ENCODE results near the gene TNFRSF18.
"Not testable (repeated sequence)": the region's sequence is repeated elsewhere in the genome, so short reads cannot be mapped to it uniquely, and the experiment has no call there.

Gene TNFRSF18

DNA sequence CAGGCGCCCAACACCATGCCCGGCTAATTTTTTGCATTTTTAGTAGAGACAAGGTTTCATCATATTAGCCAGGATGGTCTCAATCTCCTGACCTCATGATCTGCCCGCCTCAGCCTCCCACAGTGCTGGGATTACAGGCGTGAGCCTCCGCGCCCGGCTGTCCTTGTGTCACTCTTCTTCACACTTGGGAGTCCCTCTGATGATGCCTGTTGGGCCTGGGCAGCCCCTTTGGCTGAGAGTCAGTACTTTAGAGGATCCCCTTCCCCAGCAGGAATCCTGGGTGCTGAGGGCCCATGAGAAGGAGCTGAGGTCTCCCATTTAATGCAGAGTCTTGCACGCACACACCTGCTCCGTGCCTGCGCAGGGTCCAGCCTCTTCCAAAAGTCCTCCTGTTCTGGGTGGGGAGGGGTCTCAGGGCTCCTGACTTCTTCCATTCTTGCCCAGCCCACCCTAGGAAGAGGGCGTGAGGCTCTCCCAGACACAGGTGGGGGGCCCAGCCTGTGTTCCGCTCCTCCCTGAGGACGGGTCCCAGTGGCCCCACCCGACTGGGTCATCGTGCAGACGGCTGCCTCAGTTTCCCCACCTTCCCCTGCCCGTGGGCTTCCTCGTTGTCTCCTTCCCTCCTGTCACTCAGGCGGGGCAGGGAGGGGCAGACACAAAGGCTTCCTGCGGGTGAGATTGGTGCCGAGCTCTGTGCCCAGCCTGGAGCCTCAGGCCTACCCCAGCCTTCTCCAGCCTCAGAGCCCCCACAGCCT is 28.8 kb downstream of the TNFRSF18 start:
- DNase-seq: no peak
- H3K4me2 ChIP-seq (ENCODE audit: low read length, poor library complexity, severe bottlenecking): no peak overlapping the region
- H4K8ac ChIP-seq (ENCODE audit: low read length): no peak overlapping the region
- peaks cover 37 to 77% of the 10 kb centered on the region in 2 experiments for H3K27me3 ChIP-seq (ENCODE audit: control insufficient read depth in 1 of 2, insufficient read depth in 1 of 2, low read length in 2 of 2)
- no peaks in the 10 kb centered on the region for H3K9me3 ChIP-seq (ENCODE audit: control insufficient read depth, low read length)
- H3K27ac ChIP-seq (ENCODE audit: low read length, poor library complexity, severe bottlenecking): no peak overlapping the region
- H3K4me3 ChIP-seq (ENCODE audit: insufficient read depth in 1 of 2, low read depth in 1 of 2, low read length in 2 of 2): no peak overlapping the region
- H3K79me1 ChIP-seq (replicated peaks; ENCODE audit: low read length, poor library complexity, severe bottlenecking): no peaks in the 10 kb centered on the region
- no peak overlapping the region for H2BK120ac ChIP-seq (ENCODE audit: low read depth, low read length)
- no peak overlapping the region for H3K14ac ChIP-seq (ENCODE audit: low read length in 2 of 2)
- no peak overlapping the region for H2AK5ac ChIP-seq (ENCODE audit: low read length, severe bottlenecking)
- no peak overlapping the region for H3K9ac ChIP-seq (ENCODE audit: low read length)
- H4K91ac ChIP-seq (ENCODE audit: low read length): no peak overlapping the region
- no peak overlapping the region for H3K4ac ChIP-seq (ENCODE audit: low read depth in 1 of 2, low read length in 2 of 2)
- no peak overlapping the region for H3K23ac ChIP-seq (ENCODE audit: low read length in 2 of 2)
- H2BK12ac ChIP-seq (ENCODE audit: low read length in 2 of 2): no peak overlapping the region
- H2BK15ac ChIP-seq (ENCODE audit: low read depth, poor library complexity, severe bottlenecking): no peak overlapping the region
- no peak overlapping the region for H2BK5ac ChIP-seq (ENCODE audit: low read depth, low read length, poor library complexity, severe bottlenecking)
- peaks cover 0 to 7% of the 10 kb centered on the region in 2 experiments for H3K36me3 ChIP-seq (ENCODE audit: control insufficient read depth in 1 of 2, insufficient read depth in 2 of 2, low read depth in 1 of 2, low read length in 2 of 2)
- H3K4me1 ChIP-seq (ENCODE audit: control insufficient read depth, insufficient read depth, low read depth, low read length): peaks cover 55% of the 10 kb centered on the region
- H2AFZ ChIP-seq (ENCODE audit: low read depth, low read length): no peak overlapping the region
- H3K18ac ChIP-seq (ENCODE audit: low read depth in 1 of 2, low read length in 2 of 2): no peak overlapping the region
- WGBS: 90% methylated on average over 21 of the region's 21 CpGs

DNA sequence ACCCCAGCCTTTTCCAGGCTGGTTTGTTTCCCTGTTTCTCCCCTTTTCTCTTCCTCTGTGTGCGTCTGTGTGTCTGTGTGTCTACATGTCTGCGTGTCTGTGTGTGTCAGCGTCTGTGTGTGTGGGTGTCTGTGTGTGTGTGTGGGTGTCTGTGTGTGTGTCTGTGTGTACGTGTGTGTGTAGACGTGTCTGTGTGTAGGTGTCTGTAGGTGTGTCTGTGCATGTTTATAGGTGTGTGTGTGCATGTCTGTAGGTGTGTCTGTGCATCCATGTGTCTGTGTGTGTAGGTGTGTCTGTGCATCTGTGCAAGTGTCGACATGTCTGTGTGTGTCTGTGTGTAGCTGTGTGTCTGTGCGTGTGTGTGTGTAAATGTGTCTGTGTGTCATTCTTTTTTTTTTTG is 29.5 kb downstream of the TNFRSF18 start:
- no peak for DNase-seq
- Histone ChIP-seq H3K4ac (ENCODE audit: low read depth in 1 of 2, low read length in 2 of 2) (no peak overlapping the region), H3K14ac (ENCODE audit: low read length in 2 of 2) (peak overlapping the region in 1 of 2 experiments; percentile 89), H2BK5ac (ENCODE audit: low read depth, low read length, poor library complexity, severe bottlenecking) (no peak overlapping the region), H3K9ac (ENCODE audit: low read length) (no peak overlapping the region), H2AK5ac (ENCODE audit: low read length, severe bottlenecking) (no peak overlapping the region), H2BK120ac (ENCODE audit: low read depth, low read length) (no peak overlapping the region), H4K8ac (ENCODE audit: low read length) (no peak overlapping the region), H3K27ac (ENCODE audit: low read length, poor library complexity, severe bottlenecking) (no peak overlapping the region), H3K79me1 (replicated peaks; ENCODE audit: low read length, poor library complexity, severe bottlenecking) (no peaks in the 10 kb centered on the region), H3K9me3 (ENCODE audit: control insufficient read depth, low read length) (no peaks in the 10 kb centered on the region), H2BK15ac (ENCODE audit: low read depth, poor library complexity, severe bottlenecking) (no peak overlapping the region), H4K91ac (ENCODE audit: low read length) (no peak overlapping the region), H3K4me1 (ENCODE audit: control insufficient read depth, insufficient read depth, low read depth, low read length) (peaks cover 59% of the 10 kb centered on the region), H3K23ac (ENCODE audit: low read length in 2 of 2) (no peak overlapping the region), H3K27me3 (ENCODE audit: control insufficient read depth in 1 of 2, insufficient read depth in 1 of 2, low read length in 2 of 2) (peaks cover 37 to 76% of the 10 kb centered on the region in 2 experiments), H3K4me3 (ENCODE audit: insufficient read depth in 1 of 2, low read depth in 1 of 2, low read length in 2 of 2) (no peak overlapping the region), H3K18ac (ENCODE audit: low read depth in 1 of 2, low read length in 2 of 2) (no peak overlapping the region), H2AFZ (ENCODE audit: low read depth, low read length) (no peak overlapping the region), H2BK12ac (ENCODE audit: low read length in 2 of 2) (no peak overlapping the region), H3K36me3 (ENCODE audit: control insufficient read depth in 1 of 2, insufficient read depth in 2 of 2, low read depth in 1 of 2, low read length in 2 of 2) (peaks cover 0 to 7% of the 10 kb centered on the region in 2 experiments), H3K4me2 (ENCODE audit: low read length, poor library complexity, severe bottlenecking) (no peak overlapping the region)
- WGBS: 90% methylated on average over 6 of the region's 7 CpGs

DNA sequence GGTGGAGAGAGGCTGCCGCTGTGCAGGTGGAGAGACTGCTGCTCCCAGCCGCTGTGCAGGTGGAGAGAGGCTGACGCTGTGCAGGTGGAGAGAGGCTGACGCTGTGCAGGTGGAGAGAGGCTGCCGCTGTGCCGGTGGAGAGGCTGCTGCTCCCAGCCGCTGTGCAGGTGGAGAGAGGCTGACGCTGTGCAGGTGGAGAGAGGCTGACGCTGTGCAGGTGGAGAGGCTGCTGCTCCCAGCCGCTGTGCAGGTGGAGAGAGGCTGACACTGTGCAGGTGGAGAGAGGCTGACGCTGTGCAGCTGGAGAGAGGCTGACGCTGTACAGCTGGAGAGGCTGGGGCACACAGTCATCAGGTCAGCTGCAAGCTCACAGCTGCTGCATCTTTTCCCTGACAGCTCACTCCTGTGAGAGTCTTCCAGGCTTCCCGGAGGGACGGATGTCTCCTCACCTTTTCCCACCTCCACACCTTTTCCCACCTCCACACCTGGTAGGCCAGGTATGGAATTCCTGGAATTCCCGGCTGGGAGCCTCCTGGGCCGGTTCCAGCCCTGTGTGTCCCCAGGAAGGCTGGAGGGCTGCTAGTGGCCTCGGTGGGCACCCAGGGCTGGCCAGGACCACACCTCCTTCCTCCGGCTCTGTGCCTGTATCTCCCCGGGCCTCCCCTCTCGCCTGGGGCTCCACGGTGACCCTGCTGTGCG is 30.2 kb downstream of the TNFRSF18 start:
- H3K4me1 ChIP-seq (ENCODE audit: control insufficient read depth, insufficient read depth, low read depth, low read length): peaks cover 58% of the 10 kb centered on the region
- H3K27me3 ChIP-seq (ENCODE audit: control insufficient read depth in 1 of 2, insufficient read depth in 1 of 2, low read length in 2 of 2): peaks cover 37 to 76% of the 10 kb centered on the region in 2 experiments
- not testable (repeated sequence) for H2BK120ac ChIP-seq (ENCODE audit: low read depth, low read length); H2BK15ac ChIP-seq (ENCODE audit: low read depth, poor library complexity, severe bottlenecking); H3K36me3 ChIP-seq (ENCODE audit: control insufficient read depth in 1 of 2, insufficient read depth in 2 of 2, low read depth in 1 of 2, low read length in 2 of 2); H3K4me3 ChIP-seq (ENCODE audit: insufficient read depth in 1 of 2, low read depth in 1 of 2, low read length in 2 of 2); DNase-seq; H3K27ac ChIP-seq (ENCODE audit: low read length, poor library complexity, severe bottlenecking); H3K9ac ChIP-seq (ENCODE audit: low read length); H3K14ac ChIP-seq (ENCODE audit: low read length in 2 of 2); H3K9me3 ChIP-seq (ENCODE audit: control insufficient read depth, low read length); H2AK5ac ChIP-seq (ENCODE audit: low read length, severe bottlenecking); H3K4me2 ChIP-seq (ENCODE audit: low read length, poor library complexity, severe bottlenecking); H2AFZ ChIP-seq (ENCODE audit: low read depth, low read length); H2BK5ac ChIP-seq (ENCODE audit: low read depth, low read length, poor library complexity, severe bottlenecking); H2BK12ac ChIP-seq (ENCODE audit: low read length in 2 of 2); H4K8ac ChIP-seq (ENCODE audit: low read length); H3K23ac ChIP-seq (ENCODE audit: low read length in 2 of 2); H3K4ac ChIP-seq (ENCODE audit: low read depth in 1 of 2, low read length in 2 of 2); H3K79me1 ChIP-seq (replicated peaks; ENCODE audit: low read length, poor library complexity, severe bottlenecking); H4K91ac ChIP-seq (ENCODE audit: low read length); H3K18ac ChIP-seq (ENCODE audit: low read depth in 1 of 2, low read length in 2 of 2)
- WGBS: 66% methylated on average over 20 of the region's 22 CpGs

DNA sequence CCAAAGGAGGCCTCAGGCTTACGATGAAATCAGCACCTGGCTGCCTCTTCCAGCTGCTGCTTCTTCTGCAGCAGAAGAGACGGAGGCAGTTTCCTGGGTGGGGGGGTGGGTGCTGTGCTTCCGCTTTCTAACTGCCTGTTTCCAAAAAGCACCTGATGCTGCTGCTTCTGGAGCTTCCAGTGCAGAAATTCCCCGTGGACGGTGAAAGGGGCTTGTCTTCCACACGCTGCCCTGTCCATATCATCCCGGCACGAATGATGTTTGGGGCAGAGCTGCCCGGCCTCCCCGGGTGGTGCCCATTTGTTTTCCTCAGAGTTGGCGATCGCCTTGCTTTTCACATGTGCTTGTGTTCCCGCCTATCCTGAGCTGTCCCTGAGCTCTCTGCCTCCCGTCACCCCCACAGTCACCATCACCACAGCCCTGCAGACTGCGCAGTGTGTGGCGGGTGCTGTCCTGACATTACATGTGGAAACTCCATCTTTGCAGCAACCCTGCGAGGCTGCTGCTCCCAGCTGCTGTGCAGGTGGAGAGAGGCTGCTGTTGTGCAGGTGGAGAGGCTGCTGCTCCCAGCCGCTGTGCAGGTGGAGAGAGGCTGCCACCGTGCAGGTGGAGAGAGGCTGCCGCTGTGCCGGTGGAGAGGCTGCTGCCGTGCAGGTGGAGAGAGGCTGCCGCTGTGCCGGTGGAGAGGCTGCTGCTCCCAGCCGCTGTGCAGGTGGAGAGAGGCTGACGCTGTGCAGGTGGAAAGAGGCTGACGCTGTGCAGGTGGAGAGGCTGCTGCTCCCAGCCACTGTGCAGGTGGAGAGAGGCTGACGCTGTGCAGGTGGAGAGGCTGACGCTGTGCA is 30.9 kb downstream of the TNFRSF18 start:
- Histone ChIP-seq H4K91ac (ENCODE audit: low read length) (no peak overlapping the region), H3K27me3 (ENCODE audit: control insufficient read depth in 1 of 2, insufficient read depth in 1 of 2, low read length in 2 of 2) (peaks cover 37 to 81% of the 10 kb centered on the region in 2 experiments), H3K36me3 (ENCODE audit: control insufficient read depth in 1 of 2, insufficient read depth in 2 of 2, low read depth in 1 of 2, low read length in 2 of 2) (peaks cover 0 to 7% of the 10 kb centered on the region in 2 experiments), H3K23ac (ENCODE audit: low read length in 2 of 2) (no peak overlapping the region), H3K27ac (ENCODE audit: low read length, poor library complexity, severe bottlenecking) (no peak overlapping the region), H3K14ac (ENCODE audit: low read length in 2 of 2) (no peak overlapping the region), H3K4ac (ENCODE audit: low read depth in 1 of 2, low read length in 2 of 2) (no peak overlapping the region), H3K79me1 (replicated peaks; ENCODE audit: low read length, poor library complexity, severe bottlenecking) (no peaks in the 10 kb centered on the region), H2AFZ (ENCODE audit: low read depth, low read length) (no peak overlapping the region), H3K18ac (ENCODE audit: low read depth in 1 of 2, low read length in 2 of 2) (no peak overlapping the region), H3K4me1 (ENCODE audit: control insufficient read depth, insufficient read depth, low read depth, low read length) (peaks cover 60% of the 10 kb centered on the region), H3K9ac (ENCODE audit: low read length) (no peak overlapping the region), H3K9me3 (ENCODE audit: control insufficient read depth, low read length) (no peaks in the 10 kb centered on the region), H2BK15ac (ENCODE audit: low read depth, poor library complexity, severe bottlenecking) (no peak overlapping the region), H3K4me3 (ENCODE audit: insufficient read depth in 1 of 2, low read depth in 1 of 2, low read length in 2 of 2) (no peak overlapping the region), H2BK12ac (ENCODE audit: low read length in 2 of 2) (no peak overlapping the region), H2BK120ac (ENCODE audit: low read depth, low read length) (no peak overlapping the region), H2BK5ac (ENCODE audit: low read depth, low read length, poor library complexity, severe bottlenecking) (no peak overlapping the region), H2AK5ac (ENCODE audit: low read length, severe bottlenecking) (no peak overlapping the region), H4K8ac (ENCODE audit: low read length) (no peak overlapping the region), H3K4me2 (ENCODE audit: low read length, poor library complexity, severe bottlenecking) (no peak overlapping the region)
- 89% methylated on average over 29 of the region's 29 CpGs for WGBS
- DNase-seq: no peak
